CD14-positive monocyte (primary cell): ENCODE results near the gene NDUFA13. TPM values are rescaled to one million over a fixed set of nuclear protein-coding genes. Genes with fewer than 3 reads are reported as not detected.

Experiments used
- DNase-seq, 3 donors: peaks; one replicate each; pipeline ENCODE4 v3.0.0-alpha.2; 2011 to 2022
- H2AFZ ChIP-seq: 2 replicates; pipeline ENCODE4 v1.6.0; 2012; ENCODE audit warnings: mild to moderate bottlenecking, low read depth, low read length, inconsistent platforms; ENCODE audit not compliant: insufficient read depth, poor library complexity, severe bottlenecking
- H3K27ac ChIP-seq, 2 donors: 1 replicate in 1 of 2; 2 replicates in 1 of 2; pipeline ENCODE4 v1.5.1; 2012 to 2013; ENCODE audit warnings: low read length in 2 of 2, control low read depth in 1 of 2, inconsistent platforms in 1 of 2, low read depth in 1 of 2, mild to moderate bottlenecking in 1 of 2
- H3K27me3 ChIP-seq, 2 donors: one replicate each; pipeline versions ENCODE4 v1.6.0 to v1.6.1; 2011 to 2013; ENCODE audit warnings: low read length in 2 of 2; ENCODE audit not compliant: control insufficient read depth in 2 of 2, insufficient read depth in 2 of 2
- H3K36me3 ChIP-seq, 2 donors: replicated peaks in 1 of 2; 1 replicate in 1 of 2; 2 replicates in 1 of 2; pipeline versions ENCODE4 v1.5.1 to v1.6.1; 2012 to 2013; ENCODE audit warnings: low read length in 2 of 2, control low read depth in 1 of 2, inconsistent platforms in 1 of 2, mild to moderate bottlenecking in 1 of 2; ENCODE audit not compliant: insufficient read depth in 2 of 2, control insufficient read depth in 1 of 2
- H3K4me1 ChIP-seq, 2 donors: 1 replicate in 1 of 2; 2 replicates in 1 of 2; pipeline versions ENCODE4 v1.5.1 to v1.6.1; 2012 to 2013; ENCODE audit warnings: low read length in 2 of 2, control low read depth in 1 of 2, inconsistent platforms in 1 of 2, mild to moderate bottlenecking in 1 of 2, moderate library complexity in 1 of 2; ENCODE audit not compliant: insufficient read depth in 2 of 2, control insufficient read depth in 1 of 2
- H3K4me2 ChIP-seq: replicated peaks from 2 replicates; pipeline ENCODE3; 2012; ENCODE audit warnings: low read length, moderate library complexity, mild to moderate bottlenecking; ENCODE audit not compliant: poor library complexity, severe bottlenecking; ENCODE audit errors: extremely low read depth
- H3K4me3 ChIP-seq, 3 experiments: fragments of 200-600 bp in 1 of 3; sonication (generic) in 1 of 3; replicated peaks in 1 of 3; 1 replicate in 2 of 3; 2 replicates in 1 of 3; pipeline ENCODE4 v1.5.1; 2011 to 2013; ENCODE audit warnings: low read length in 3 of 3, mild to moderate bottlenecking in 3 of 3, control low read depth in 2 of 3, low read depth in 2 of 3, inconsistent platforms in 1 of 3, moderate library complexity in 1 of 3
- H3K79me2 ChIP-seq: 2 replicates; pipeline ENCODE4 v1.6.0; 2012; ENCODE audit warnings: mild to moderate bottlenecking, control low read depth, inconsistent platforms, low read length, moderate library complexity; ENCODE audit not compliant: insufficient read depth
- H3K9ac ChIP-seq: 2 replicates; pipeline ENCODE4 v1.6.0; 2017; ENCODE audit warnings: low read length, mild to moderate bottlenecking; ENCODE audit not compliant: insufficient read depth, poor library complexity, severe bottlenecking
- H3K9me3 ChIP-seq, 2 donors: replicated peaks in 1 of 2; 1 replicate in 1 of 2; 2 replicates in 1 of 2; pipeline versions ENCODE4 v1.5.1 to v1.6.1; 2012 to 2013; ENCODE audit warnings: low read length in 2 of 2, control low read depth in 1 of 2; ENCODE audit not compliant: control insufficient read depth in 1 of 2, insufficient read depth in 1 of 2
- H4K20me1 ChIP-seq: 2 replicates; pipeline ENCODE4 v1.6.0; 2012; ENCODE audit warnings: mild to moderate bottlenecking, low read length, control low read depth, moderate library complexity; ENCODE audit not compliant: insufficient read depth
- H3K27ac Mint-ChIP-seq, 7 donors: one replicate each; pipeline ENCODE4 v1.8.0; 2020; ENCODE audit warnings: mild to moderate bottlenecking in 7 of 7, mixed read lengths in 7 of 7, moderate library complexity in 6 of 7, inconsistent platforms in 2 of 7
- H3K27me3 Mint-ChIP-seq, 3 donors: one replicate each; pipeline ENCODE4 v1.8.0; 2021 to 2022; ENCODE audit warnings: low read depth in 3 of 3, mild to moderate bottlenecking in 3 of 3, mixed read lengths in 3 of 3, moderate library complexity in 3 of 3, inconsistent platforms in 1 of 3
- H3K36me3 Mint-ChIP-seq, 2 donors: one replicate each; pipeline ENCODE4 v1.8.0; 2020; ENCODE audit warnings: mixed read lengths in 2 of 2, inconsistent platforms in 1 of 2, mild to moderate bottlenecking in 1 of 2
- H3K4me1 Mint-ChIP-seq: one replicate; pipeline ENCODE4 v1.8.0; 2020; ENCODE audit warnings: mild to moderate bottlenecking, mixed read lengths
- H3K4me3 Mint-ChIP-seq, 2 donors: one replicate each; pipeline ENCODE4 v1.8.0; 2020; ENCODE audit warnings: mild to moderate bottlenecking in 2 of 2, mixed read lengths in 2 of 2, moderate library complexity in 1 of 2
- H3K9me3 Mint-ChIP-seq, 7 donors: one replicate each; pipeline ENCODE4 v1.8.0; 2020 to 2022; ENCODE audit warnings: mixed read lengths in 7 of 7, mild to moderate bottlenecking in 6 of 7, moderate library complexity in 6 of 7, inconsistent platforms in 2 of 7
- WGBS: methylation state at CpG from one replicate; pipeline ENCODE4 v1.1.5; 2013; ENCODE audit warnings: missing lambda C conversion rate; ENCODE audit not compliant: insufficient coverage; 5-methylcytosine and 5-hydroxymethylcytosine counted together
- intact Hi-C, 2 donors: fragments of 100-400 bp; cut with micrococcal nuclease; formaldehyde crosslinking; loops; one replicate each; pipeline versions ENCODE4 v1.15.0 to v1.15.1; 2023
- polyA plus RNA-seq, 3 donors: library from polyadenylated mRNA; depleted of rRNA in 1 of 3; unstranded in 2 of 3; stranded (reverse) in 1 of 3; fragments of 300-500 nt in 2 of 3; fragments of >200 nt in 1 of 3; fragmentation: Illumina TruSeq in 2 of 3; gene quantifications; 1 replicate in 2 of 3; 2 replicates in 1 of 3; pipeline ENCODE4 v1.2.3, GENCODE V29; 2012 to 2021
- TF ChIP-seq, protein P1 (sequence below): fragments of 200-600 bp; IDR thresholded peaks from one replicate; pipeline ENCODE4 v1.8.0; 2022; ENCODE audit warnings: antibody characterized with exemption, mild to moderate bottlenecking

Gene NDUFA13
- polyA plus RNA-seq, 3 donors: 86.7 to 433 (median 361) TPM

DNA sequence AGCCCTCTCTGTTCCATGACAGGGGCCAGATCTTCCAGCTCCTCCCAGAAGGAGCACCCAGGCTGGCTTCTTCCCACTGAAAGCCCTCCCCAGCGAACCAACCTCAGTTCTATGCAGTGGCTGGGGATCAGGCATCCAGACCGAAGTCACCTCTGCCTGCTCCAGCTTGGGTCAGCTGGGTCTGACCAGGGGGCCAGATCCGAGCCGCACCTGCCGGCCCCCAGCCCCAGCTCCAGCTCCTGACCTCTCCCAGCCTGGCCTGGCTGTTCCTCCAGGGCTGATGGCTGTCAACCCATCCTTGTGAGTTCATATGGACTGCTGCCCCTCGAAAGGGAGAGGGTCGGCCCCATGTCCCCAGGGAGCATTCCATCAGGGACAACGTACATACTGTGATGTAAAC lies 8.7 kb upstream of the NDUFA13 start:
- peaks cover 55 to 57% of the 10 kb centered on the region in 2 donors for H3K36me3 Mint-ChIP-seq
- no peaks in the 10 kb centered on the region for H3K9me3 Mint-ChIP-seq
- Histone ChIP-seq H3K27ac (no peak overlapping the region), H3K27me3 (no peaks in the 10 kb centered on the region), H3K36me3 (peaks cover 51 to 59% of the 10 kb centered on the region in 2 donors), H3K79me2 (no peaks in the 10 kb centered on the region), H4K20me1 (no peaks in the 10 kb centered on the region), H3K4me2 (no peak overlapping the region), H2AFZ (no peak overlapping the region), H3K9me3 (no peaks in the 10 kb centered on the region), H3K4me1 (no peaks in the 10 kb centered on the region), H3K4me3 (no peak overlapping the region), H3K9ac (no peak overlapping the region)
- H3K27me3 Mint-ChIP-seq: peaks cover 2 to 5% (median 3%) of the 10 kb centered on the region in 3 donors
- DNase-seq: no peak
- peak overlapping the region in 1 of 7 donors; percentile 31 for H3K27ac Mint-ChIP-seq
- no peaks in the 10 kb centered on the region for H3K4me1 Mint-ChIP-seq
- intact Hi-C loops: no loop called here
- no peak overlapping the region for H3K4me3 Mint-ChIP-seq
- TF ChIP-seq, protein P1, sequence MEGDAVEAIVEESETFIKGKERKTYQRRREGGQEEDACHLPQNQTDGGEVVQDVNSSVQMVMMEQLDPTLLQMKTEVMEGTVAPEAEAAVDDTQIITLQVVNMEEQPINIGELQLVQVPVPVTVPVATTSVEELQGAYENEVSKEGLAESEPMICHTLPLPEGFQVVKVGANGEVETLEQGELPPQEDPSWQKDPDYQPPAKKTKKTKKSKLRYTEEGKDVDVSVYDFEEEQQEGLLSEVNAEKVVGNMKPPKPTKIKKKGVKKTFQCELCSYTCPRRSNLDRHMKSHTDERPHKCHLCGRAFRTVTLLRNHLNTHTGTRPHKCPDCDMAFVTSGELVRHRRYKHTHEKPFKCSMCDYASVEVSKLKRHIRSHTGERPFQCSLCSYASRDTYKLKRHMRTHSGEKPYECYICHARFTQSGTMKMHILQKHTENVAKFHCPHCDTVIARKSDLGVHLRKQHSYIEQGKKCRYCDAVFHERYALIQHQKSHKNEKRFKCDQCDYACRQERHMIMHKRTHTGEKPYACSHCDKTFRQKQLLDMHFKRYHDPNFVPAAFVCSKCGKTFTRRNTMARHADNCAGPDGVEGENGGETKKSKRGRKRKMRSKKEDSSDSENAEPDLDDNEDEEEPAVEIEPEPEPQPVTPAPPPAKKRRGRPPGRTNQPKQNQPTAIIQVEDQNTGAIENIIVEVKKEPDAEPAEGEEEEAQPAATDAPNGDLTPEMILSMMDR: no peak
- WGBS: 94% methylated on average over 6 of the region's 8 CpGs

DNA sequence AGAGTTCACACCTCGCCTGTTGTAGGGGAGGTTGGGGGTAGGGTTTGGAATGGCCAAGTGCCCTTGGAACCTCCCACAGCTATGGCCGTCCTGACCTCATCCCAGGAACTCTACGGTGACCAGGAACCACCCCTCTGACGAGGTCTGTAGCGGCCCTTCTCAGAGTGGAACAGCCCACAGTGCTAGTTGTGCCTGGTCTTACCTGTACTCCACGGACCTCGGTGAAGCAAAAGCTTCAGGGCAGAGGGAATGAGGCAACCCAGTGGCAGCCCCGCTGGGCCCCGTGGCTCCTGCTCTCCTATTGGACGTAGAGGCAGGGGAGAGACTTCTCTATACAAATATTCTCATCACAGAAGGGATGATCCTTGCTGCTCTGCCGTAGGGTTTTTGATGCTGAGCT lies 7.8 kb upstream of the NDUFA13 start:
- Mint-ChIP-seq H3K4me1 (no peaks in the 10 kb centered on the region), H3K36me3 (peaks cover 46 to 48% of the 10 kb centered on the region in 2 donors), H3K4me3 (no peak overlapping the region), H3K27ac (no peak overlapping the region), H3K27me3 (peaks cover 1 to 5% (median 2%) of the 10 kb centered on the region in 3 donors), H3K9me3 (peaks cover 0 to under 1% (median 0%) of the 10 kb centered on the region in 7 donors)
- H3K4me1 ChIP-seq: no peaks in the 10 kb centered on the region
- no peaks in the 10 kb centered on the region for H3K9me3 ChIP-seq
- H3K79me2 ChIP-seq: no peaks in the 10 kb centered on the region
- TF ChIP-seq, protein P1: no peak
- H3K27me3 ChIP-seq: no peaks in the 10 kb centered on the region
- WGBS: 92% methylated on average over 7 of the region's 11 CpGs
- H3K27ac ChIP-seq: no peak overlapping the region
- intact Hi-C loops: no loop called here
- H3K4me2 ChIP-seq: no peak overlapping the region
- no peaks in the 10 kb centered on the region for H4K20me1 ChIP-seq
- DNase-seq: no peak
- H3K9ac ChIP-seq: no peak overlapping the region
- H3K4me3 ChIP-seq: no peak overlapping the region
- H3K36me3 ChIP-seq: peaks cover 42 to 50% of the 10 kb centered on the region in 2 donors
- no peak overlapping the region for H2AFZ ChIP-seq
